GM21390 (cell line): ENCODE measurements around the gene ZP3.
"Not testable (repeated sequence)": the region's sequence is repeated elsewhere in the genome, so short reads cannot be mapped to it uniquely, and the experiment has no call there.

Source experiments
- ATAC-seq: cut with Tn5 transposase; IDR thresholded peaks from one replicate; pipeline ENCODE4 v1.9.1; 2021; ENCODE audit not compliant: unreplicated experiment

ZP3 gene

GRCh38 chr7:76424413-76425111 lies at the start of gene ZP3:
Gene ZP3, plus strand, starts transcription at chr7:76424950. Its CDS starts 15 bp downstream, at chr7:76424965.
- no peak for ATAC-seq

GRCh38 chr7:76375251-76375650 lies 49.5 kb upstream of the ZP3 start:
- ATAC-seq: no peak

- no peak for ATAC-seq
Measured at GRCh38 chr7:76377186-76377918, 47.4 kb upstream of the ZP3 start.

- no peak for ATAC-seq
Measured at GRCh38 chr7:76380623-76380966, 44.2 kb upstream of the ZP3 start.

- no peak for ATAC-seq
Measured at GRCh38 chr7:76381814-76382213, 42.9 kb upstream of the ZP3 start.

GRCh38 chr7:76383089-76383944 lies 41.4 kb upstream of the ZP3 start:
- no peak for ATAC-seq

- no peak for ATAC-seq
Measured at GRCh38 chr7:76386691-76387260, 38.0 kb upstream of the ZP3 start.

- ATAC-seq: not testable (repeated sequence)
Measured at GRCh38 chr7:76387789-76388188, 37.0 kb upstream of the ZP3 start.

- ATAC-seq: no peak
Measured at GRCh38 chr7:76390092-76390491, 34.7 kb upstream of the ZP3 start.

GRCh38 chr7:76392531-76393115 lies 32.1 kb upstream of the ZP3 start:
- no peak for ATAC-seq

GRCh38 chr7:76393116-76394031 lies 31.4 kb upstream of the ZP3 start:
- ATAC-seq: peak; percentile 87

GRCh38 chr7:76394957-76395356 lies 29.8 kb upstream of the ZP3 start:
- ATAC-seq: no peak

- not testable (repeated sequence) for ATAC-seq
Measured at GRCh38 chr7:76395605-76395964, 29.2 kb upstream of the ZP3 start.

- no peak for ATAC-seq
Measured at GRCh38 chr7:76395965-76396726, 28.6 kb upstream of the ZP3 start.

- ATAC-seq: no peak
Measured at GRCh38 chr7:76396864-76397263, 27.9 kb upstream of the ZP3 start.

GRCh38 chr7:76397409-76398183 lies 27.2 kb upstream of the ZP3 start:
- ATAC-seq: no peak

- no peak for ATAC-seq
Measured at GRCh38 chr7:76400248-76400647, 24.5 kb upstream of the ZP3 start.

- ATAC-seq: not testable (repeated sequence)
Measured at GRCh38 chr7:76403097-76403496, 21.7 kb upstream of the ZP3 start.
